HuH-7 (cell line): Measurements from ENCODE around the gene CLDN5.

Experiments
- DNase-seq: peaks from one replicate; pipeline ENCODE4 v3.0.0; 2011; ENCODE audit warnings: low spot score

CLDN5 gene, protein sequence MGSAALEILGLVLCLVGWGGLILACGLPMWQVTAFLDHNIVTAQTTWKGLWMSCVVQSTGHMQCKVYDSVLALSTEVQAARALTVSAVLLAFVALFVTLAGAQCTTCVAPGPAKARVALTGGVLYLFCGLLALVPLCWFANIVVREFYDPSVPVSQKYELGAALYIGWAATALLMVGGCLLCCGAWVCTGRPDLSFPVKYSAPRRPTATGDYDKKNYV

DNA sequence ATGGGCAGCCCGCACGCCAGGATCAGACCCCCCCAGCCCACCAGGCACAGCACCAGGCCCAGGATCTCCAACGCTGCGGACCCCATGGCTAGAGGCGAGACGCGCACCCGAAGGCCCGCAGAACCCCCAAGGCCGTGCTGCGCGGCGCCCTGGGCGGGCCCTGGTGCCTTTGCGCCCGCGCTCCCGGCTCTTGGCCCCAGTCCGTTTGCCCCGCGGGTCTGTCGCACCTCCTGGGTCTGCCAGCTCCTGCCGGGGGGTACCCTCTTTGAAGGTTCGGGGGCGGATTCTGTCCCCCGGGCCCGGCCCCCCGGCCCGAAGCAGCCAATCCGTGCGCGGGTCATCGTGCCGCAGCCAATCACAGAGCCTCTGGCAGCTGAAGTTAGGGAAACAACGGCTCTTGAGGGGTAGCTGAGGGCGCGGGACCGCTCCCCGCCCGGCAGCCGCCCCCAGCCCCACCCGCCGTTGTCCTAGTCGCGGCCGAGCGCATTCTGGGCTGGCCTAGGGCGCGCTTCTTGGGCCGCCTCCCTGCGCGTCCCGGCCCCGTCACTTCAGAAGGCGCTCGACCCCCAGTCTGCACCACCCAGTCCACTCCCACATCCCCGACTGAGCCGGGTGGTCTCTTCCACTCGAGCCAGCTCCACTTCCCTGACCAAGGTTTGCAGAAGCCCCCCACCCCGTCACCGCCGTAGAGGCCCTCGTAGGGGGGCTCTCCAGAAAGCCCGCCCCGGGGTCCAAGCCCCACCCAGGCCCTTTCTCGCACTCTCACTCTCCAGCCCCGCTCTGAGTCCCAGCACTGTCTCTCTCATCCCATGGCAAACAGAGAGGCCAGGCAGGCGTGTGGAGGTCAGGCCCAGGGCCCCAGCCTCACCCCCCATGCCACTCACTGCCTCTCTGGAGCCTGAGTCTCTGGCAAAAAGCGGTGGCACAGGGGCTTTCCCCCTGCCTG, at the start of gene CLDN5:
CLDN5 (minus strand) TSS at position 241 of the 946 bp plus-strand sequence; CDS start at position 86, 155 bp downstream.
- DNase-seq: no peak

DNA sequence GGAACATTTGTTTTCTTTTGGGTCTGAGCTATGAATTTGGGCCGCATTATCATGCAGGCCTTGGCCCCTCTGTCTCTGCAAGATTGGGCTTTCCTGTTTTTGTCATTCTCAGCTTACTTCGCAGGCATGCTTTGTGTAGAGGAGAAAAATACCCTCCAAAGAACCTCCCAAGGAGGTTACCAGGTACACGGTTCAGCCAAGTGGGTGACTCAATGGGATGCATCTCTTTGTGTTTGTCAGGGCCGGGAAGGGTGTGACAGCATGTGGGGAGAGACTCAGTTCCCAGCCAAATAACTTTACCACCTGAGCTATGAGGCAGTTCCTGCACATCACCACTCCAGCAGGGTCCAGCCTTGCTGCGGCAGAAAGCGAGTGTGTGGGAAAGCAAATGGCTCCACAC, 47.8 kb upstream of the CLDN5 start:
- no peak for DNase-seq

DNA sequence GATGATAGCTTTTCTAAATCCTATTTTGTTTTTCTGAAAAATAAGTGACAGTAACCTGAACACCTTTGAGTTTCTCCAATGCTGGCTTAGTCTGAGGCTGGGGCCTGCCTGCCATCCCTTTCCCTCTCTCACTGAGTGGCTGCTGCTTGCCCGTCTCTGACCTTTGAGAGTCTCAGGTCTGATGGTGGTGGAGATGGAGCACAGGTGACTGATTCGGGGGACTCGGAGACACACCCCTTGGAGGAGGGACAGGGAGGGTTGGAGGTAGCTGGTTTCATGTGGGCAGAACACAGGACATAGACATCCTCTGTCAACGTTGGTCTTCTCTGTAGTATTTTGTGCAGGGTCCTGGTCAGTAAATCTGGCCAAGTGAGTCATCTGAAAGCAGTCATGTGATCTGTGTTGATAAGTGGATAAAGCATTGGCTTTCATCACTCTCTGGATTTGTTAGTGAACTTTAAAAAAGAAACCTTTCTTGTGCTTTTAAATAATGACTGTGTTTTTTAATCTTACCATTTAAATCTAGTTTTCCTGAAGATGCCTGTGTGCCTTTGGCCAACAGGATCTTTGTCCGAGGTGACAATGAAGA, 47.1 kb upstream of the CLDN5 start:
- DNase-seq: no peak

DNA sequence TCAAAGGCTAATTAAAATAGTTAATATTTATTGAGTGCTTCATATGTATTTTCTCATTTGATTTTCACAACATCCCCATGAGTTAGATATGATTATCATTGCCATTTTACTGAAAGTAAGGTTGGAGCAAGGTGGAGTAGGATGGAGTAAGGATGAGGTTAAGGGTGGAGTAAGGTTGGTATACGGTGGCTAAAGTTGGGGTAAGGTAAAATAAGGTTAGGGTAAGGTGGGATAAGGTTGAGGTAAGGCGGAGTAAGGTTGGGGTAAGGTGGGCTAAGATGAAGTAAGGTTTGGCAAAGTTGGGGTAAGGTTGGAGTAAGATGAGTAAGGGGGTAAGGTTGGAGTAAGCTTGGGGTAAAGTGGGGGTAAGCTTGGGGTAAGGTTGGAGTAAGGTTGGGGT, 45.8 kb upstream of the CLDN5 start:
- DNase-seq: no peak

DNA sequence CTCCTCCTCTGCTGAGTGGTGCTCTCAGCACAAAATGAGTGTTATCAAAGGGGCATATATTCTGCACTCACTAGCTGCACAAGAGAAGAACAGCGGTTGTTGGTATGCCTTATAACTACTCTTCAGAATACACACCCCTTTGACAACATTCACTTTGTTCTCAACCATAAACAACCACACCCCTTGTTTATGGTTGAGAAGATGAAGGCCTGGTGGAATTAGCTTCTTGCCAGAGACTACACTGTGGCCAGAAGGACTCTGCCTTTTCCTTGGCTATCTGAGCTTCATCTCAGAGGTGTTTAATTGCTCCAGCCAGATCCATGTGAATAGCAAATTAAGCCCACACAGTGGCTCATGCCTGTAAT, 45.0 kb upstream of the CLDN5 start:
- DNase-seq: no peak

DNA sequence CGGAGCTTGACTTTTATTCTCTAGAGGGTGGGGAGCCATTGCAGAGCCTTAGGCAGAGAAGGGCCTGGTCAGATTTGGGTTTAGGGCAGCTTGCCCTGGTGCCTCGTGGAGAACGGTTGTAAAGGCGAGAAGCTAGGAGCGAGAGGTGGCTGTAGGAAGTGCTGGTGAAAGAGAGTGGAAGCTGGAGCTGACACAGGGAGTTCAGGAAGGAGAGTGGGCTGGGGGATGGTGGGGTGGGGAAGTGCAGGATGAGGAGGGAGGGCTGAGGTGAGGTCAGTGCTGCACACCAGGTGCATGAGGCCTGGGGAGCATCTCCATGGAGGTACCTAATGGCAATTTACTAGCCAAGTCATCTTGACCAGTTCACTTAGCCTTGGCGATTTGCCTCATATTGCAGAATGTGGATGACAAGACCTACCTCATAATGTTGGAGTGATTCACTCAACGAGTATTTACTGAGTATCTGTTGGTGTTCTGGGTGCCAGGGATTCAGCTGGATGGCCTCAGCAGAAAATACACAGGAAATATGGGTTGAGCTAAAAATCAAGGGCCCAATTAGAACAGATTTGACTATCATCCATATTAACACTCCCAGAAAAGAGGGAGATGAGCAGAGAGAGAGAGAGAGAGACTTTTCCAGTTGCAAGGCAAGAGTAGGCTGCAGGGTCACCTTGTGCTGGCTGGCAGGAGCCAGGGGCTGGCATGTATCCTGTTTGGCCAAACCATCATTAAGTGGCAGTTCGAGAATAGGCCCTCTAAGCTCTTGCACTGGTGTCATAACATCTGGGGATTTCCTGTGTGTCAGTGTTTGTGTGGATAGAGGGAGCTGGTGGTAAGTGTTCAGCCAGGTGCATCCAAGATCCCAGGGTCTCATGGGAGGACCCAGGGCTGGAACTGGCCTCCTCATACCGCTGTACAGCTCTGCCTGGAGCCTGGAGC, 44.4 kb upstream of the CLDN5 start:
- DNase-seq: no peak

DNA sequence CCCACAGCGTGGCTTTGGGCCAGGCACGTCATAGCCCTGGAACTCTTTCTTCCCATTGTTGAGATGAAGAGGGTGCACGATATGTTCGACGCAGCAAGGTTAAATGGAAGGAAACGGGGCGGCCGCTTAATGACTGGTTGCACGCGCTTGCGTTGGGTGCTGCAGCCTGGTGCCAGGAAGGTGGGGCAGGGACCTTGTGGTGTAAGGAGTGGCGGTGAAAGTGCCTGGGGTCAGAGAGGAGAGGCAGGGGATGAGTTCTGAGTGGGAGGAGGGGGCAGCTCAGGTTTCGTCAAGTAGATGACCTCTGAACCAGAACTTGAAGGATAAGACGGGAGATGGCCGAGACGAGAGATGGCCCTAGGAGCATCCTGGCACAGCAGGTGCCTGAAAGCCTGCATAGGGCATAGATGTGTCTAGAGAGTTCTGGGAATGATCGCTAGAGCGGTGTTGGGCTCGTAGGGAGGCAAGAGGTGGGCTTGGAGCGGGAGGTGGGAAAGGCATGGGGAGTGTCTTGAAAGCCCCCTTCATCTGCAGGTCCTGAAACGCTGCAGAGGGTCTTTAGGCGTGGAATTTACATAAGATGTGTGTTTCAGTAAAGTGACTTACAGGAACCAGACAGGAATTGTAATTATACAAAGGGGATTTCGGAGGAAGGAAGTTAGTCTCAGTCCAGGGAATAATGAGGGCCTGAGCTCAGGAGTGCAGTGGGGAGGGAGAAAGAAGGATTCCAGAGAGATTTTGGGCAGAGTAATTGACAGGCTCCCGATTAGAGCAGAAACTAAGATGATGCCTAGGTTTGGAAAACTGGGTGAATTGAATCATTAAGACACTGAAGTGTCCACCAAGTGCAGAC, 43.2 kb upstream of the CLDN5 start:
- DNase-seq: no peak

DNA sequence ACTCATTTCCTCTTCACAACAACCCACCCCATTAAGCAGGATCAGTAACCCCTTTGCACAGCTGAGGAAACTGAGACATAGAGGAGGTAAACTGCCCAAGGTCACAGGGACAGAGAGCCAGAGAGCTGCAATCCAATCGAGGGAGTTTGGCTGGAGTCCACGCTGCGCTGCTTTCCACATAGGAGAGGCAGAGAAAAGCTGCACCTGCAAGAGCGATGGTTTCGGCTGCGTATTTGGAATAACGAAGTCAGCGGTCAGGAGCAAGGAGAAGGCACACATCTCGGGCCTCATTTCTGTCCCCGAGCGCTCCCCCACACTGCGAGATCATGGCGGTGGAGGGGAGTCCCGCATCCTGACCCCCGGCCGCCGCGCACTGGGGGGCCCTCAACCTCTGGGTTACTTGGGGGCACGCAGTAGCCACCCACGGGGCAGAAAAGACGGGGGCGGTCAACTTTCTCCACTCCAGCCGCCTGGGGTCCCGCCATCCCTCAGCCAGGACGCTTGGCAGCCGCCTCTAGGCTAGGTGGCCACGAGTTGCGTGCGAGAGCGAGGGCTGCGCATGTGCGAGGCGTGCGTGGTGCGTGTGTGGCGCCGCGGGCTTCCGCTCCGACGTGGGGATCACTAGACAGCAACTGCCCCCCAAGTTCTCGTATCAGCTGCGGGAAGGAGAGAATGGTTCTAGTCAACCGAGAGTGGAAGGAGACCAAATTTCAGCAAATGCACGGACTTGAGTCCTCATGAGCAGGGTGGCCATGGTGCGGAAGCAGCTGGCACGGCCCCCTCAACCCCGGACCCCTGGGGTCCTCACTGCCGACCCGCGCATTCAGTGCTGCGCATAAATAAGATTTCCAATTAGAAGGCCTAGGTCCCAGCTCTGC, 42.3 kb upstream of the CLDN5 start:
- DNase-seq: no peak

DNA sequence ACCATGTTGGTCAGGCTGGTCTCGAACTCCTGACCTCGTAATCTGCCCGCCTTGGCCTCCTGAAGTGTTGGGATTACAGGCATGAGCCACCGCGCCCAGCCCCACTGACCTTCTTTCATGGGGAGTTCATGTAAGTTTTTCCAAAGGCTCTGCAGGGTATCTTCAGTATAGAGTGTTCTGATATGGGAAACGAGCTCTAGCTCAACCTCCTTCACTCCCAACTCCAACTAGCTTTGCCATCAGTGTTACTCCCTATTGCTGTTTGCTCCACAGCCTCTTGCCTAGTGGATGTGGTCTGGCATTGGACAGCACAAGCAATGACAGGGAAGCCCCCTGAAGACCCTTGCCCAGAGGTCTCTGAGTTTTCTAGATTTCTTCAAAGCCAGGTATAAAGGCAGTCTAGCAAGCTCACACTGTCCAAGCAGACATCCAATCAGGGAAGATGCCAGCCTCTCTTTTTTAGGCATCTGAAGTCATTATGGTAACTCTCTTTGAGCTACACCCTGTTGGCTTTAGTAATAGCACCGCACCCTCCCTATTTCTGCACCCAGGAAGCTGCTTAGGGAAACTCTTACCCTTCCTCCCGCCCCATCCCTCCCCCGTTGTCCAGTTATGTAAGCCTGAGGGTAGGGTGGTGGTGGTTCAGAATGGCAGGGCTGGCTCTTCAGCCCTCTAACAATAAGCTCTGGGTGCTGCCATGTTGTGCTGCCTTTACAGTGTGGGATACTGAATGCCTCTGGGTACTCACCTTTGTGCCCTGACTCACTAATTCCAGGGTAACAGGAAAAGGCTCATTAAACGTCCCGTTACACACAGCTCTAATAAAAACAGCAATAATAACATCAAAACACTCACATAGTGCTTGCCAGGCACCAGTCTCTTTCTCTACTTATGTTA, 41.4 kb upstream of the CLDN5 start:
- no peak for DNase-seq

DNA sequence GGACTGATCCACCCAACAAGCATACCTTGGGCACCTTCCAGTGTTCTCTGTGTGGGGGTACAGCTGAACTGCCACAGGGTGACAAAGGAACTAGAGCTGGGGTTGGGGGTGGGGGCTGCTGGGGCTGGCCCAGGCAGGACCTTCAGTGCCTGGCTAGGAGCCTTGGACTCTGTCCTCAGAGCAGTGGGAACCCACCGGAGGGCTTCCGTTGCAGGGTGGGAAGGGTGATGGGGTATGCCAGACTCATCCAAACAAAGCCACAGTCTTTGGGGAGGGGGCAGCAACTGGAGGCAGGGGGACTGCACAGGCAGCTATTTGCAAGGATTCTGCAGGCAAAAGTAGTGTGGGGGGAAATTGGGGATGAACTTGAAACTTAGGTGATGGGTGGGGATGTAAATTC, 35.7 kb upstream of the CLDN5 start:
- DNase-seq: no peak

DNA sequence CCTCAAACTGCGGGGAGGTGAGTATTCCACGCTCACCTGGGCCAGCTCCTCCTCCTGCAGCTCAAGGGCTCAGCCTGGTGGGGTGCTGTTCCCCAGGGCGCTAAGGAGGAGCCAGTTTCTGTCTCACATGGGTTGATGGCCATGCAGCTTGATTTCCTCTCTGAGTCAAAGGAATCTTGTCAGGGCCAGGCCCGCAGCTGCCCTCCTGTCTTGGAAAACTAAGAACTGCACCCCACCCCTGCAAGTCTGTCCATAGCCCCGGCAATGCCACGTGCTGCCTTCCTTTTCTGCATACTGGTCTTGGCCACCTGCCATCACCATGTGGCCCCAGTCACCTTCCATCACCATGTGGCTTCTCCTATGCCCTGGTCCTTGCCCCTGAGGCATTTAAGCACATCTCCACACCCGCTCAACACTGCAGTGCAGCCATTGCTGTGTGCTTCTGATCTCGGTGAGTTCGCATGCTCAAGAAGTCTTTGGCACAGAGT, 35.2 kb upstream of the CLDN5 start:
- no peak for DNase-seq

DNA sequence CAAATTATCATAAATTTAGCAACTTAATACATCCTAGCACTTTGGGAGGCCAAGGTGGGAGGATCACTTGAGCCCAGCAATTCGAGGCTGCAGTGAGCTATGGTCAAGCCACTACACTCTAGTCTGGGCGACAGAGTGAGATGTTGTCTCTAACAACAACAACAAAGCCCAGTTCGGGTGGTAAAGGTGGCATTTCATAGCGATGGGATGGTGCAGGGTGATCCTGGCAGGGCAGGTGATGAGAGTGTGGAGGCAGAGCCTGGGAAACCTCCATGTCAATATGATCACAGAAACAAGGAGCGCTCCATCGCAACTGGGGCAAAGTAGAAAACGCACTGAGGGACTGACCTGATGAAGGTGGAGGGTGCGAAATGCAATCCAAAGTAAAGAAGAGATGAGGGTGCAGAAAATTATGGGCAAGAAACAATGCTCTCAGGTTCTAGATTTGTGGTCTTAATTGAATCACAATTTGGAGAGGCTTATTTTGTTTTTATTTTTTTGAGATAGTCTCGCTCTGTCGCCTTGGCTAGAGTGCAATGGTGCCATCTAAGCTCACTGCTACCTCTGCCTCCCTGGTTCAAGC, 32.8 kb upstream of the CLDN5 start:
- DNase-seq: no peak

DNA sequence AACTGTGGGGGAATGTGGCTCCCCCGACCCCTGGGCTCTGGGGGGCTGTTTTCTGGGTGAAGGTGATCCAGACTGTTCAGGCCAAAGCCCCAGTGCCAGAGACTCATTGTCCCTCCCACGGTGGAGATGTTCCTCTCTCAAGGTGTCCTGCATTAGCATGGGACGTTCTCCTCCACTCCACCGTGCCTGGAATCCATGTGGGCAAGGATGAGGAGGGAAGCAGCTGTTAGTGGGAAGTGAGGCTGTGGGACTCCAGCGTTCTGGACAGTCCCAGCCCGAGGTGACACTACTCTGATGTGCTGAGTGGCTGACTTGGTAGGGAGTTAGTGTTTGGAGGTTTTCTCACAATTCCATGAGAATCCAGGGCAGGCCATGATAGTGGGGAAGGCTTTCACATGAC, 31.4 kb upstream of the CLDN5 start:
- DNase-seq: no peak

DNA sequence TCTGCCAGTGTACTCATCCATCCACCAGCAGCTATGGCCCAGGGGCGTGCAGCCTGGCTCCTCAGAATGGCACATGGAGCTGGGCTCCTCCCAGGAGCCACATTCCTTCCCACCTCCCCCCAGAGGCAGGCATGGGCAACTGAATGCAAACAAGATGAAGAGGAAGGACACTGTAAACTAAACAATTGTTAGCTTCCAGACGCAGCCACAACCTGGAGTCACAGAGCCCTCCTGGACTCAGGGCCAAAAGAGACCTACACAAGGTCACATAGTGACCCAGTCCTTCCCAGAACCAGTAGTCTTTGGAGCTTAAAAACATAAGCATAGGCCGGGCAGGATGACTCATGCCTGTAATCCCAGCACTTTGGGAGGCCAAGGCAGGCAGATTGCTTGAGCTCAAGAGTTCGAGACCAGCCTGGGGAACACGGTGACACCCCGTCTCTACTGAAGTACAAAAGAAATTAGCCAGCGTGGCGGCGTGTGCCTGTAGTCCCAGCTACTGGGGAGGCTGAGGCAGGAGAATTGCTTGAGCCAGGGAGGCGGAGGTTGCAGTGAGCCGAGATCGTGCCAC, 30.7 kb upstream of the CLDN5 start:
- peak; percentile 44 for DNase-seq

DNA sequence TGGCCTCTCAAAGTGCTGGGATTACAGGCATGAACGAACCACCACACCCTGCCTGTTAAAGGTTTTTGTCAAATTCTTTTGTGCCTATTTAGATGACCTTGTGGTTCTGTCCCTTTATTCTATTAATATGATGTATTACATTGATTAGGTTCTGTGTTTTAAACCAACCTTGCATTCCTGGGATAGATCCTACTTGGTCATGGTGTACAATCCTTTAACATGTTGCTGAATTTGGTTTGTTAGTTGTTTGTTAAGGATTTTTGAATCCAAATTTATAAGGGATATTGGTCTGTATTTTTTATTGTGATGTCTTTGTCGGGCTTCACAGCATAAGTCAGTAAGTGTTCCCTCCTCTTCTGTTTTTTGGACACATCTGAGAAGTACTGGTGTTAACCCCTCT, 29.0 kb upstream of the CLDN5 start:
- no peak for DNase-seq

DNA sequence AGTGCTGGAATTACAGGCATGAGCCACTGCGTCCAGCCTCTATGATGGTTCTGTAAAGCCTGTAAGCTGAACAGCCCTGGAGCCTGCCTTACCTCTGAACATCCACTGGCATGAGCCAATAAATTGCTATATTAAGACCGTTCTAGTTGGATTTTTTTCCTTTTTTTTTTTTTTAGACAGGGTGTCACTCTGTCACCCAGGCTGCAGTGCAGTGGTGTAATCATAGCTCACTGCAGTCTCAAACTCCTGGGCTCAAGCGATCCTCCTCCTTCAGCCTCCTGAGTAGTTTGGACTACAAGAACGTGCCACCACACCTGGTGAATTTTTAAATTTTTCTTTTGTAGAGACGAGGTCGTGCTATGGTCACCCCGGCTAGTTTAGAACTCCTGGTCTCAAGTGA, 26.2 kb upstream of the CLDN5 start:
- DNase-seq: no peak

DNA sequence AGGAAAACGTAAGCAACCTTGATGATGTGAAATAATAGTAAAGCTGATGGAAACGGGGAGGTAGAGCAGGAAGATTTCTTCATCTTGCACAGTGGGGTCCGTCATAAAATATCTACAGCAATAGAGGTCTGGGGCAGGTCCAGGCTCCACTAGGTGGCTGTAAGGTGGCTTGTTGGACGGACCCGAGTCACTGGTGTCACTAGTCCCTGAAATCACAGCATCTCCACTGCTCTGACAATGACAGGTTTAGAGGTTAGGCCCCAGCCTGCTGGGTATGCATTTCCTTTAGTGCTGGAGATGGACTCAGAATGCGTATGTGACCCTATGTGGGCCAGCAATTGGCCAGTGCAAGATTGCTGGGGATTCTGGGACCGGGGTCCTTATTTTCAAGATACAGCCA, 25.2 kb upstream of the CLDN5 start:
- no peak for DNase-seq

DNA sequence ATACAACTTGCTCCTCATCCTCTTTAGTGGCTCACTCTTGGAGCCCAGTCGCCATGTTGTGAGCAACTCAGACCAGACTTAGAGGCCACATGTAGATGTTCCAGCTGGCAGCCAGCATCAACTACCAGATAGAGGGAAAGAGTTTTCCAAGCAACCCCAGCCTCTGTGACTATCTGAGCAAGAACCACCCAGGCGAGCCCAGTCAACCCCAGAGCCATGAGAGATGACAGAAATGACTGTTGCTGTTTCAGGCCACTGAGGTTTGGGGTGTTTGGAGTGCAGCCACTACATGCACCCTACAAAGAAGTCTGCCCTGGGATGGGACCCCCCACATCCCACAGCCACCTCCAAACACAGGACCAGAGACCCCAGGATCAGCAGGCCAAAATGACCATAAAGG, 24.8 kb upstream of the CLDN5 start:
- DNase-seq: no peak
